M059J (cell line): ENCODE results near the gene NUBP2. TPM values are rescaled to one million over a fixed set of nuclear protein-coding genes. Genes with fewer than 3 reads are reported as not detected.
"Not testable (repeated sequence)": the region's sequence is repeated elsewhere in the genome, so short reads cannot be mapped to it uniquely, and the experiment has no call there.

ENCODE experiments used
- DNase-seq: peaks from one replicate; pipeline ENCODE4 v3.0.0-alpha.2; 2012; ENCODE audit warnings: low read depth
- total RNA-seq: library from RNA; depleted of rRNA; stranded (reverse); fragments of >200 nt; shearing (Covaris generic); gene quantifications from 2 replicates; pipeline ENCODE4 v1.2.3, GENCODE V29; 2014

NUBP2 gene
- total RNA-seq, 1 experiment from 2014 or later, result 86.4 TPM

- DNase-seq, result no peak
These were observed 2.5 kb downstream of the NUBP2 start for GRCh38 chr16:1784977-1785845.

DNA sequence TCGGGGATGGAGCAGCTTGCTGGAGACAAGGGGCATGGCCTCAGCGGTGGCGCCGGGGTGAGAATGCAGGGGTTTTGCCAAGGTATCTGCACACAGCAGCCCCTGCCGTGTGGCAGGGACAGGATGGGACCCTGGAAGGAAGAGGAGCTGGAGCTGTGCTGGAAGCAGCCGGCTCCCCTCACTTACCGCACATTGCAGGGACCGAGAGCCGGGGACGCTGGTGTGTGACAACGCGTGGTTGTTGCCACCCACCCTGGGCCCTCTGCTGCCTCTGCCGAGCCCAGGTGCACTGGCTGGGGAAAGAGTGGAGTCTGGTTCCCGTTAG, 3.0 kb downstream of the NUBP2 start:
- DNase-seq, result no peak

DNA sequence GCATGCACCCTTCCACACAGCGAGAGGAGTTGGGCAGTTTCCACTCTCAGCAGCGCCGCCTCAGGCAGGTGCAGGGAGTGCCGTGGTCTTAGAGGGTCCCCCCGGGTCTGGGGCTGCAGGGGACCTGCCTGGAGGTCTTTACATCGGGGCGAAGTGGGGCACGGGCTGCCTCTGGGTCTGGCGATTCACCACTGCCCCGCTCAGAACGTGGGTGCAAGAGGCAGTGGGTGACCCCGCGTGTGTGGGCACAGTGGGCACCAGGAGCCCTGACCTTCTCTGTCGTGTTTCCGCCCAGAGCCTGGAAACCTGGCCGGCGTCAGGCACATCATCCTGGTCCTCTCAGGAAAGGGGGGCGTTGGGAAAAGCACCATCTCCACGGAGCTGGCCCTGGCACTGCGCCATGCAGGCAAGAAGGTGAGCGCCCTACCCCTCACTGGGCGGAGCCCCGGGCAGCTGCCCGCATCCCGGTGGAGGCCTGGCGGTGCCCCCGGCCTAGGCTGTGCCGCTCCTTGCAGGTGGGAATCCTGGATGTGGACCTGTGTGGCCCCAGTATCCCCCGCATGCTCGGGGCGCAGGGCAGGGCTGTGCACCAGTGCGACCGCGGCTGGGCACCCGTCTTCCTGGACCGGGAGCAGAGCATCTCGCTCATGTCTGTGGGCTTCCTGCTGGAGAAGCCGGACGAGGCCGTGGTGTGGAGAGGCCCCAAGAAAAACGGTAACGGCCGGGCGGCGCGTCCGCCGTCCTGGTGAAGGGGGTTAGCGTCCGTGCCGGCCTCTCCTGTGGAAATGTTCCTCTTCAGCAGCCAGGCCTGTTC, 3.7 kb downstream of the NUBP2 start:
- DNase-seq, result no peak

GRCh38 chr16:1787056-1787321, 4.2 kb downstream of the NUBP2 start:
- no peak for DNase-seq

GRCh38 chr16:1787322-1788094, 4.7 kb downstream of the NUBP2 start:
- no peak for DNase-seq

DNA sequence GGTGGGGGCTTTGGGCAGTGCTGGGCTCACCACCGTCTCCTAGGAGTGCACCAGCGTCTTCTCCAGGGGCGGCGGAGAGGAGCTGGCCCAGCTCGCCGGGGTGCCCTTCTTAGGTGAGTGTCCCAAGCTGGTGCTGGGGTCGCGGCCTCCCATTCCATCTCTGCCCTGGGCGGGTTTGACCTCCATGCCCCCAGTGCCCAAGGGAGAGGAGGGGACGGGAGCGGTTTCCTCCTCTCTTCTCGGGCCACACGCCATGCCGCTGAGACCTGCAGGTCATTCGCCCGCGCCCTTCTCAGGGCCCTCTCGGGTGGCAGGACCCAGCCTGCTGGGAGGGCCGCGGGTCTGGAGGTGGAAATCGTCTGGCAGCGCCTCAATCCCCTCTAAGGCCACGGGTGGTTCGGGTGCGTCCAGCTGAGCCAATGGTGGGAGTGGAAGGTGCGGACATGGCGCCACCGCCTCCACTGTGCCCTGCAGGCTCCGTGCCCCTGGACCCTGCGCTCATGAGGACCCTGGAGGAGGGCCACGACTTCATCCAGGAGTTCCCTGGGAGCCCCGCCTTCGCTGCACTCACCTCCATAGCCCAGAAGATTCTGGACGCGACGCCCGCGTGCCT, 5.4 kb downstream of the NUBP2 start:
- no peak for DNase-seq

- DNase-seq, result no peak
These were observed 5.9 kb downstream of the NUBP2 start for GRCh38 chr16:1788708-1789100.

GRCh38 chr16:1789643-1790045, 6.9 kb downstream of the NUBP2 start:
- DNase-seq, result no peak

DNA sequence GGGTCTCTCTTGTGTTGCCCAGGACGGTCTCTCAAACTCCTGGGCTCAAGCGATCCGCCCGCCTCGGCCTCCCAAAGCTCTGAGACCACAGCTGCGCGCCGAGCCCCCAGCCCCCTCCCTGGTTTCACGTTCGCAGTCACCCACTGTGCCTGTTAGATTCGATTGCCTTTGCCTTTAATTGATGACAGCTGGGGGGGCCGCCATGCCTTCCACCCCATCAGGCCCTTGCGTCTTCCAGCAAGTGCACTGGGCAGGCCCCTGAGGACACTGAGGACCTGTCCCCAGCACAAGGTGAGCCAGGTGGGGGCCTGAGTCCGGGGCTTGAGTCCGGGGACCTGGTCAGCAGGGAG, 7.5 kb downstream of the NUBP2 start:
- DNase-seq, result no peak

- DNase-seq, result no peak
These were observed 8.0 kb downstream of the NUBP2 start for GRCh38 chr16:1790611-1791255.

- no peak for DNase-seq
These were observed 8.6 kb downstream of the NUBP2 start for GRCh38 chr16:1791256-1791942.

GRCh38 chr16:1791943-1792812, 9.4 kb downstream of the NUBP2 start:
- DNase-seq, result no peak

- DNase-seq, result no peak
These were observed 10.2 kb downstream of the NUBP2 start for GRCh38 chr16:1792836-1793577.

DNA sequence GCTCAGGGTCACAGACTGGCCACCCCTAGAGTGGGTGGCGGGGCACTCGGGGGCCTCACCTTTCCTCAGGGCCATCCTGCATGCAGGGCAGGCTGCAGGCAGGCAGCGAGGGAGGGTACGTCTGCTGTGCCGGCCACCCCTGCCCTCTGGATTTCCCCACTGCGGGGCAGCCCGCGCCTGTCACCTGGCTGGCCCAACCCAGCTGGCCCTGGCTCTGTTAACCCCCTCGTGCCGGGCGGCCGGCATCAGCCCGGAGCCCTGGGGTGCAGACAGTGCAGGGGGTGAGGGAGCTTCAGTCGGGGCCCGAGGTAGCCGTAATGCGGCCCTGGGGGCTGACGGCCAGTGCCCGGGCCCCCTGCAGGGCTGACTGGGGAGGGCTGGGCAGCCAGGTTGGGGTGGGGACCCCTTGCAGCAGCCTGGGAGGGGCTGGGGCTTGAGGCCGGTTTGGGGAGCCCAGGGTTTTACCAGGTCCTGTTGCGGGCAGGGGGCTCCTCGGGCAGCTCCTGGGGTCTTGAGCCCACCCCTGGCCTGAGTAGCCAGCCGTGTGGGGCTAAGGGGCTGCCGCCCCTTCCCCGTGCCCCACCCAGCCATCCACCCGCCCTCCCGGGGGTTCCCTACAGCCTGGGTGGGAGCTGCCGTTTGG, 10.9 kb downstream of the NUBP2 start, which contains the start of gene IGFALS:
Gene IGFALS (minus strand): TSS at position 128 of the 643 bp plus-strand sequence. CDS start 53 bp downstream, at position 75.
- DNase-seq, result no peak

GRCh38 chr16:1794221-1794871, 11.6 kb downstream of the NUBP2 start:
- DNase-seq, result no peak

- no peak for DNase-seq
These were observed 12.3 kb downstream of the NUBP2 start for GRCh38 chr16:1794908-1795666.

DNA sequence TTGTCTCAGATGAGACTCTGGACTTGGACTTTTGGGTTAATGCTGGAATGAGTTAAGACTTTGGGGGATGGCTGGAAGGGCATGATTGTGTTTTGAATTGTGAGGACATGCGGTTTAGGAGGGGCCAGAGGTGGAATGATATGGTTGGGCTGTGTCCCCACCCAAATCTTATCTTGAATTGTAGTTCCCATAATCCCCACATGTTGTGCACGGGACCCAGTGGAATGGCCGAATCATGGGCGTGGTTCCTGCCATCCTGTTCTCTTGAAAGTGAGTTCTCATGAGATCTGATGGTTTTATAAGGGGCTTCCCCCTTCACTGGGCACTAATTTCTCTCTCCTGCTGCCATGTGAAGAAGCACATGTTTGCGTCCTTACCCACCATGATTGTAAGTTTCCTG, 16.5 kb downstream of the NUBP2 start:
- DNase-seq, result not testable (repeated sequence)
